Neuronal stem cell (in vitro differentiated cells): ENCODE results near the gene USP10.
A peak's percentile ranks its signal among the peaks of the same experiment; 100 is the strongest.

ENCODE experiments used
- DNase-seq: peaks from one replicate; pipeline ENCODE4 v3.0.0-alpha.2; 2013; ENCODE audit warnings: low spot score
- H2AFZ ChIP-seq: one replicate; pipeline ENCODE4 v1.6.1; 2013; ENCODE audit warnings: mild to moderate bottlenecking, low read length, inconsistent platforms
- H2AK5ac ChIP-seq: 2 replicates; pipeline ENCODE4 v1.6.1; 2013; ENCODE audit warnings: low read depth, mild to moderate bottlenecking, inconsistent platforms, low read length, moderate library complexity, mixed read lengths
- H2BK120ac ChIP-seq: 2 replicates; pipeline ENCODE4 v1.6.1; 2013; ENCODE audit warnings: low read depth, mild to moderate bottlenecking, inconsistent platforms, low read length, moderate library complexity, mixed read lengths
- H2BK12ac ChIP-seq: one replicate; pipeline ENCODE4 v1.6.1; 2013; ENCODE audit warnings: low read length, inconsistent platforms
- H2BK15ac ChIP-seq: 2 replicates; pipeline ENCODE4 v1.6.1; 2013; ENCODE audit warnings: mild to moderate bottlenecking, low read length, inconsistent platforms, mixed read lengths
- H2BK5ac ChIP-seq: one replicate; pipeline ENCODE4 v1.6.1; 2013; ENCODE audit warnings: inconsistent platforms, mild to moderate bottlenecking, low read length, moderate library complexity
- H3K14ac ChIP-seq: one replicate; pipeline ENCODE4 v1.6.1; 2013; ENCODE audit warnings: low read length, inconsistent platforms
- H3K18ac ChIP-seq: 2 replicates; pipeline ENCODE4 v1.6.1; 2013; ENCODE audit warnings: low read length, inconsistent platforms
- H3K23ac ChIP-seq: 2 replicates; pipeline ENCODE4 v1.6.1; 2013; ENCODE audit warnings: low read depth, mild to moderate bottlenecking, mixed read lengths, low read length, inconsistent platforms; ENCODE audit not compliant: poor library complexity
- H3K27ac ChIP-seq: replicated peaks from 3 replicates; pipeline ENCODE4 v1.5.1; 2013; ENCODE audit warnings: low read length, inconsistent platforms
- H3K27me3 ChIP-seq, 3 experiments: 2 replicates each; pipeline ENCODE4 v1.6.1; 2013; ENCODE audit warnings: low read length in 3 of 3, mild to moderate bottlenecking in 2 of 3, inconsistent platforms in 1 of 3, low read depth in 1 of 3, mixed read lengths in 1 of 3, moderate library complexity in 1 of 3; ENCODE audit not compliant: control insufficient read depth in 3 of 3, insufficient read depth in 3 of 3
- H3K36me3 ChIP-seq, 2 donors: replicated peaks in 1 of 2; 2 replicates each; pipeline ENCODE4 v1.6.1; 2013; ENCODE audit warnings: low read length in 2 of 2; ENCODE audit not compliant: control insufficient read depth in 2 of 2, insufficient read depth in 2 of 2
- H3K4ac ChIP-seq: 2 replicates; pipeline ENCODE4 v1.6.1; 2013; ENCODE audit warnings: inconsistent platforms, mild to moderate bottlenecking, low read length, moderate library complexity
- H3K4me1 ChIP-seq, 2 donors: 1 replicate in 1 of 2; 2 replicates in 1 of 2; pipeline ENCODE4 v1.6.1; 2013; ENCODE audit warnings: low read length in 2 of 2, low read depth in 1 of 2; ENCODE audit not compliant: control insufficient read depth in 2 of 2, insufficient read depth in 1 of 2
- H3K4me2 ChIP-seq: one replicate; pipeline ENCODE4 v1.6.1; 2013; ENCODE audit warnings: mild to moderate bottlenecking, low read length, inconsistent platforms; ENCODE audit not compliant: insufficient read depth, poor library complexity, severe bottlenecking
- H3K4me3 ChIP-seq, 2 donors: 2 replicates each; pipeline ENCODE4 v1.5.1; 2013; ENCODE audit warnings: low read length in 2 of 2, mild to moderate bottlenecking in 2 of 2, inconsistent platforms in 1 of 2, moderate library complexity in 1 of 2
- H3K79me1 ChIP-seq: one replicate; pipeline ENCODE4 v1.6.1; 2013; ENCODE audit warnings: low read depth, mild to moderate bottlenecking, inconsistent platforms, low read length, moderate library complexity
- H3K9ac ChIP-seq: one replicate; pipeline ENCODE4 v1.6.1; 2013; ENCODE audit warnings: mild to moderate bottlenecking, low read depth, low read length, inconsistent platforms; ENCODE audit not compliant: poor library complexity
- H3K9me3 ChIP-seq, 2 donors: replicated peaks in 1 of 2; 2 replicates each; pipeline versions ENCODE3 to v1.6.1; 2013; ENCODE audit warnings: low read length in 2 of 2, mild to moderate bottlenecking in 2 of 2, inconsistent platforms in 1 of 2, low read depth in 1 of 2, mixed read lengths in 1 of 2, moderate library complexity in 1 of 2; ENCODE audit not compliant: control insufficient read depth in 2 of 2, insufficient read depth in 1 of 2
- H4K8ac ChIP-seq: one replicate; pipeline ENCODE4 v1.6.1; 2013; ENCODE audit warnings: low read depth, mild to moderate bottlenecking, inconsistent platforms, low read length, moderate library complexity
- H4K91ac ChIP-seq: one replicate; pipeline ENCODE4 v1.6.1; 2013; ENCODE audit warnings: low read length, low read depth, mild to moderate bottlenecking, inconsistent platforms; ENCODE audit not compliant: poor library complexity
- WGBS, 2 donors: extraction: QIAGEN DNeasy Blood & Tissue Kit; methylation state at CpG; one replicate each; pipeline ENCODE4 v1.1.7; 2013; ENCODE audit warnings: missing lambda C conversion rate in 2 of 2, mixed read lengths in 1 of 2; ENCODE audit not compliant: insufficient read length in 2 of 2, insufficient replicate concordance in 1 of 2; ENCODE audit errors: extremely low coverage in 2 of 2; 5-methylcytosine and 5-hydroxymethylcytosine counted together

Gene USP10

GRCh38 chr16:84803146-84803545 is 103.3 kb downstream of the USP10 start:
- no CpG with 5 or more reads among the region's 9 CpGs for WGBS, 2 donors
- no peaks in the 10 kb centered on the region for H3K27me3 ChIP-seq
- no peak overlapping the region for H3K23ac ChIP-seq
- H3K18ac ChIP-seq = no peak overlapping the region
- no peak overlapping the region for H2AFZ ChIP-seq
- no peak overlapping the region for H4K8ac ChIP-seq
- H2AK5ac ChIP-seq = no peak overlapping the region
- H4K91ac ChIP-seq = no peak overlapping the region
- no peaks in the 10 kb centered on the region for H3K79me1 ChIP-seq
- H3K9me3 ChIP-seq = peaks cover 0 to 2% of the 10 kb centered on the region in 2 donors
- no peak for DNase-seq
- H3K4me2 ChIP-seq = no peak overlapping the region
- H3K9ac ChIP-seq = no peak overlapping the region
- H3K4me1 ChIP-seq = no peaks in the 10 kb centered on the region
- no peak overlapping the region for H2BK15ac ChIP-seq
- no peaks in the 10 kb centered on the region for H3K36me3 ChIP-seq
- no peak overlapping the region for H3K14ac ChIP-seq
- no peak overlapping the region for H2BK5ac ChIP-seq
- no peak overlapping the region for H2BK120ac ChIP-seq
- H3K27ac ChIP-seq = no peak overlapping the region
- H2BK12ac ChIP-seq = no peak overlapping the region
- no peak overlapping the region for H3K4me3 ChIP-seq
- no peak overlapping the region for H3K4ac ChIP-seq

GRCh38 chr16:84804326-84804725 is 104.5 kb downstream of the USP10 start:
- peak overlapping the region; percentile 35 for H3K18ac ChIP-seq
- no peak overlapping the region for H3K4me3 ChIP-seq
- no peak overlapping the region for H3K4ac ChIP-seq
- no peak for DNase-seq
- no peak overlapping the region for H4K91ac ChIP-seq
- no peak overlapping the region for H2AFZ ChIP-seq
- no peaks in the 10 kb centered on the region for H3K27me3 ChIP-seq
- no peak overlapping the region for H2BK15ac ChIP-seq
- H2BK120ac ChIP-seq = no peak overlapping the region
- WGBS, 2 donors = no CpG with 5 or more reads among the region's 10 CpGs
- H3K23ac ChIP-seq = no peak overlapping the region
- no peak overlapping the region for H3K4me2 ChIP-seq
- H2BK5ac ChIP-seq = no peak overlapping the region
- H3K4me1 ChIP-seq = no peaks in the 10 kb centered on the region
- peaks cover 0 to 2% of the 10 kb centered on the region in 2 donors for H3K9me3 ChIP-seq
- no peak overlapping the region for H3K27ac ChIP-seq
- H2BK12ac ChIP-seq = no peak overlapping the region
- no peaks in the 10 kb centered on the region for H3K79me1 ChIP-seq
- no peak overlapping the region for H2AK5ac ChIP-seq
- H3K9ac ChIP-seq = no peak overlapping the region
- no peak overlapping the region for H3K14ac ChIP-seq
- H3K36me3 ChIP-seq = no peaks in the 10 kb centered on the region
- H4K8ac ChIP-seq = no peak overlapping the region

GRCh38 chr16:84806256-84806889 is 106.6 kb downstream of the USP10 start:
- H3K18ac ChIP-seq = no peak overlapping the region
- H2BK120ac ChIP-seq = no peak overlapping the region
- H2AFZ ChIP-seq = peak overlapping the region; percentile 13
- no peak overlapping the region for H3K4me3 ChIP-seq
- no peak overlapping the region for H2BK12ac ChIP-seq
- no peak overlapping the region for H3K4me2 ChIP-seq
- H4K8ac ChIP-seq = no peak overlapping the region
- H4K91ac ChIP-seq = no peak overlapping the region
- peaks cover 0 to 2% of the 10 kb centered on the region in 2 donors for H3K9me3 ChIP-seq
- H2BK15ac ChIP-seq = no peak overlapping the region
- no peak overlapping the region for H3K27ac ChIP-seq
- H3K4ac ChIP-seq = no peak overlapping the region
- DNase-seq = no peak
- no peak overlapping the region for H2AK5ac ChIP-seq
- no CpG with 5 or more reads among the region's 26 CpGs for WGBS, 2 donors
- no peak overlapping the region for H2BK5ac ChIP-seq
- H3K79me1 ChIP-seq = no peaks in the 10 kb centered on the region
- no peaks in the 10 kb centered on the region for H3K4me1 ChIP-seq
- no peaks in the 10 kb centered on the region for H3K36me3 ChIP-seq
- peaks cover 0 to 10% (median 0%) of the 10 kb centered on the region in 3 experiments for H3K27me3 ChIP-seq
- H3K14ac ChIP-seq = no peak overlapping the region
- H3K9ac ChIP-seq = no peak overlapping the region
- H3K23ac ChIP-seq = no peak overlapping the region

GRCh38 chr16:84806890-84807258 is 107.1 kb downstream of the USP10 start:
- no peaks in the 10 kb centered on the region for H3K36me3 ChIP-seq
- H2AK5ac ChIP-seq = no peak overlapping the region
- H4K8ac ChIP-seq = no peak overlapping the region
- H3K9ac ChIP-seq = no peak overlapping the region
- H3K4me2 ChIP-seq = no peak overlapping the region
- no CpG with 5 or more reads among the region's 10 CpGs for WGBS, 2 donors
- no peak overlapping the region for H3K4me3 ChIP-seq
- H4K91ac ChIP-seq = no peak overlapping the region
- H3K18ac ChIP-seq = no peak overlapping the region
- H2BK5ac ChIP-seq = no peak overlapping the region
- no peak overlapping the region for H3K4ac ChIP-seq
- H3K4me1 ChIP-seq = no peaks in the 10 kb centered on the region
- no peak overlapping the region for H3K14ac ChIP-seq
- H3K27me3 ChIP-seq = peaks cover 0 to 14% (median 0%) of the 10 kb centered on the region in 3 experiments
- H3K27ac ChIP-seq = no peak overlapping the region
- H2BK120ac ChIP-seq = no peak overlapping the region
- peaks cover 0 to 2% of the 10 kb centered on the region in 2 donors for H3K9me3 ChIP-seq
- H2BK12ac ChIP-seq = no peak overlapping the region
- H2BK15ac ChIP-seq = no peak overlapping the region
- H3K79me1 ChIP-seq = no peaks in the 10 kb centered on the region
- no peak overlapping the region for H2AFZ ChIP-seq
- no peak overlapping the region for H3K23ac ChIP-seq
- DNase-seq = no peak
